HG03159 (cell line): ENCODE results near the gene ALDOB.
"Not testable (repeated sequence)": the region's sequence is repeated elsewhere in the genome, so short reads cannot be mapped to it uniquely, and the experiment has no call there.

Source experiments
- ATAC-seq: cut with Tn5 transposase; IDR thresholded peaks from one replicate; pipeline ENCODE4 v1.9.1; 2021; ENCODE audit warnings: mild to moderate bottlenecking, moderate library complexity; ENCODE audit not compliant: unreplicated experiment

Gene ALDOB

GRCh38 chr9:101388507-101388993 is 47.0 kb downstream of the ALDOB start:
- no peak for ATAC-seq

DNA sequence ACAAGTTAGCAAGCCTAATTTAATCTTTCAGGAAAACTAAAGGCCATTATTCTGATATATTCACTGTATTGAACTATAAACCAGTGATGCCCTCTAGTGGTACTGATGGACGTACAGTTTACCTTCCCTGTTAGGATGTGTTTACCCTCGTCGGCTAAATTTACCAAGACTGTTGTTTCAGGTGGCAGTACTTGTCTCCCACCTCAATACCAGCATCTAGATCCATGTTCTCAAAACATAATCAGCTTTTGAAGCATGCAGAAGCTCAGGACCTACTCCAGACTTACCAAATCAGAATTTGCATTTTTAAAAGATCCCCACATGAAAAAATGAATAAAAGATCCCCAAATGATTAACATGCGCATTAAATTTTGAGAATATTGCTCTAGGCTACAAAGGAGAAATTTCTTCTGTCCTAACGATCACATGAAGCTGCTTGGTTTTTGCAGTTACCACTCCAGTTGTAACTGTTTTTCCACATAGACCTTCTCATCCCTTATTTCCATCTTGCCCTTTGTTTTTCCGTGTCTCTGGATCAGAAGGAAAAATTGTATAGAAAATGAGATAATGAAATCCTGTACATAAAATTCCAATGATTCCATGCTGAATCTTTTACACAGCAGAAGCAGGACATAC is 47.6 kb downstream of the ALDOB start:
- peak; percentile 73 for ATAC-seq

DNA sequence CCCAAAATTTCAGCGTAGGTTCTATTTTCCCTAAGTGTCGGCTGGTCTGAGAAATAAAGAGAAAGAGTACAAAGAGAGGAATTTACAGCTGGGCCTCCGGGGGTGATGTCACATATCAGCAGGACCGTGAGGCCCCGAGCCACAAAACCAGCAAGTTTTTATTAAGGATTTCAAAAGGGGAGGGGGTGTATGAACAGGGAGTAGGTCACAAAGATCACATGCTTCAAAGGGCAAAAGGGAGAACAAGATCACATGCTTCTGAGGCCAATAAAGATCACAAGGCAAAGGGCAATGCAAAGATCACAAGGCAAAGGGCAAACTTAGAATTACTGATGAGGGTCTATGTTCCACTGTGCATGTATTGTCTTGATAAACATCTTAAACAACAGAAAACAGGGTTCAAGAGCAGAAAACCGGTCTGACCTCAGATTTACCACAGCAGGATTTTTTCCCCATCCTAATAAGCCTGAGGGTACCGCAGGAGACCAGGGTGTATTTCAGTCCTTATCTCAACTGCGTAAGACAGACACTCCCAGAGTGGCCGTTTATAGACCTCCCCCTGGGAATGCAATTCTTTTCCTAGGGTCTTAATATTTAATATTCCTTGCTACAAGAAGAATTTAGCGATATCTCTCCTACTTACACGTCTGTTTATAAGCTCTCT is 50.6 kb downstream of the ALDOB start, which contains the start of gene BAAT:
Gene BAAT (minus strand): TSS at position 134 of the 664 bp plus-strand sequence. CDS start 13,602 bp downstream, outside the sequence.
- ATAC-seq, result not testable (repeated sequence)

DNA sequence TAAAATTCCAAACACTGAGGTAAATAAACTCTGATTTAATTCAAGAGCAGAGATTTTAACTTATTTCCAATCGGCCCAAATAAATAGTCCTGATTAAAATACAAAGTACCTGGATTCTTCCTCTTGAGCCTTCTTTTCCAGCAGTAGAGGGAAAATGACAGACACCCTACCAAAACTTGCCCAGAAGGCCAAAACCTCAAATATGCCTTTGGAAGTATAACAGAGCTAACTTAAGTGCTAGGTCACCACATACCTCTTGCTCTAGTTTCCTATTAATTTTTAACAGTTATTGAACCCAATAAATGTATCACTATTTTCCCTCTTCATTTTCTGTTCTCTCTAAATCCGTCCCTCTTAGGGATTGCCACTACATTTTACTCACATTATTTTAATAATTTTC is 52.2 kb downstream of the ALDOB start:
- ATAC-seq, result no peak

DNA sequence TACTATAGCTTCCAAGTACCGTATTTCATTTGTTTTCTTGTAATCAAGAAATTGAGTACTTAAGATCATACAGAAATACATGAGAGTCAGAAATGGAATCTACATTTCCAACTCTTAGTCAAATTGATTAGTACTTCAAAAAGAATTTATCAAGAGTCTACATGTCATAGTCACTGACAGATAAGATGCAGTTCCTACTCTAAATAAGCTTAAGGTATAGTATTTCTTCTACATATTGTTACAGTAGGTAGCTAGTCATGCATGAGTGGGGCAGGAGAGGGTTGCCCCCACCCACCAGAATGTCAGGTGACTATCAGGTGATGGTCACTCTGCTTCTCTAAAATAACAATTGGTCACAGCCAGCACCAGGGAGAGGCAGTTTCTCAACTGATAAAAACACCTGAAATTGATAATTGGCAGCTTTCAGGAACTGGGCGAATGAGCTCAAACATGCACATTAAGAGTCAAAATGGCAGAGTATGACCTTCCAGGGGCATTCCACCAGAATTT is 53.7 kb downstream of the ALDOB start:
- ATAC-seq, result no peak

DNA sequence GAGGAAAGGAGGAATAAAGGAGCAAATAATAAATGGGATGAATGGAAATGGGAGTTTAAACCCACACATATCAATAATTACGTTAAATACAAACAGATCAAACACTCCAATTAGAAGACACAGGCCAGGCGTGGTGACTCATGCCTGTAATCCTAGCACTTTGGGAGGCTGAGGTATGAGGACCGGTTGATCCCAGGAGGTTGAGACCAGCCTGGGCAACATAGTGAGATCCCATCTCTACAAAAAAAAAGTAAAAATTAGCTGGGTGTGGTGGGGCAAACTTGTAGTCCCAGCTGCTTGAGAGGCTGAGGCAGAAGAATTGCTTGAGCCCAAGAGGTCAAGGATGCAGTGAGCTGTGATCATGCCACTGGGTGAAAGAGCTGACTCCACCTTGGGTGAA is 54.5 kb downstream of the ALDOB start:
- ATAC-seq, result no peak

- ATAC-seq, result no peak
Measured at GRCh38 chr9:101380295-101380694, 55.3 kb downstream of the ALDOB start.

DNA sequence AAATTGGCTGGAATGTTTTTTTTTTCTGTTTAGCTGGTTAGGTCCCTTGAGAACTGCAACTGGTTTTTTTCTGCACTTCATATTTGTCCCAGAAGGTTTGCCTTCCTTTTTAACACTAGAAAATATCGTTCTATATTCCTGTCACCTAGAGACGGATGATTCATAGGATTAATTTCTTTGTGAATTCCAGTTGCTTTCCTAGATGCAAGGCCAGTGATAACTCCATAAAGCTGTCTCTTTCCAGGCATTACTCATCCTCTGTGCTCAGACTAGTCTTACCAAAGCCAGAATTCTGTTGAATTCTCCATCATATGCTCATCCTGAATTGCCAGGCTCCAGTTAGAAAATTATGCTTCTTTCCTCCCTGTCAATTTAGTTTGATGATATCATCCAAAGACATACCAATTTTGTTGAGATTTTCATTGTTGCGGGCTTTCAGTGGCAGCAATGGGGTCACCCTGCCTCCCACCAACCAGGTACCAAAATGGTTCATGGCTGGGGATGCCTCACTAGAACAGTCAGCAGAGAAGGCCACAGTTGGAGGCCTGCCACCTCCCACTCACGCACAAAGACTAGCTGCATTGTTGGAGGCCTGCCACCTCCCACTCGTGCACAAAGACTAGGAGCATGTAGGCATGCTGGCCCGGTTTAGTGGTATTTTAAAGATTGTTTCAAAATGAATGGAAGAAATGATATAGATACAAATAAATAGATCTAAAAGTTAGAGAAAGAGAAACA is 59.3 kb downstream of the ALDOB start:
- no peak for ATAC-seq

DNA sequence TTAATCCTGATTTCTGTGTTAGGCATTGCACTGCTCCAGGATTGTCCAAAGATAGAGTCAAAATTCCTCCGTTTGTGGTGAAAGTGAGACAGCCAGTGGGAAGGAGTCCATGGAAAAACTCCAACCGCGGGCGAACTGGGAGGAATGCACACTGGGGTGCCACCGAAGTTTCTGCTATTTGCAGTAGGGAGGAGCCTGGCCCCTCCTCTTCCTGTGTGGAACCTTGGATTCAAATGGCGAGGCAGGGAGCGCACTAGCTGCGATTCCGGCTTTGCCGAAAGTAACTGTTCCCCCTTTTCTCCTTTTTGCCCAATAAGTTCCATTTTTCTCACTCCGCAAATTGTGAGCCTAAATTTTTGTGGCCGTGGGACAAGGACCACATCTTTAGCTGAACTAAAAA is 60.0 kb downstream of the ALDOB start:
- no peak for ATAC-seq

DNA sequence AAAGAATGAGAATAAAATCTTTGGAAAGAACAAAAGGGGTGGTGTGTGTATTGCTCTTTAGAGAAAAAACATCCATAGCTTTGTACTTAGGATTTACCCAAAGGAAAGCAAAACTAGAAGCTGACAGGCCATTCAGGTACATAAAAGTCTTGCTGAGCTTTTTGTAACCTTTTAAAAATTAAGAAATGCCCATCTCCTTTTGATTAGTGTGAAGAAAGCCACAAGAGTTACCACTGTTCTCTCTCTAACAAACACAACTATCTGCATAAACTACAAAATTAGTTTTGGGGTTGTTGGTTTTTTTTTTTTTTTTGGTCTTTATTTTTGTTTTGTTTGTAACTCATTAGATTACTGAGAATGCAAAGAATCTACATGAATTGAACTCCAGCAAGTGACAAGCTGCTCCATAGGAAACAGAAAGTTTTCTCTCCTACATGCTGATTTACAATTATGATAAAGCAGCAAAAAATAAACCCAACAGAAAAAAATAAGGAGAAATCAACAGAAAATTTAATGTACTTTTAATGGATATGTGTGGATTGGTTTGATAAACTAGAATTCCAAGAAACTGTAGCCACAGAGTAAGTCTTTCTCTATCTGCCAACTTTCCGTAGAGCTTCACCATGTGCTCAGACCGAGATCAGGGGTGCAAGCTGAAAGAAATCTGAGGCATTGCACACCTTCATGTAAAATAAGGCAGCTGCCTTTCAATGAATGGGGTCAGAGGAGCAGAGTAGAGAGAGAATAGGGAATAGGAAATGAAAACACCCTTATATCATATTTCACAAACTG is 63.1 kb downstream of the ALDOB start:
- ATAC-seq, result no peak

DNA sequence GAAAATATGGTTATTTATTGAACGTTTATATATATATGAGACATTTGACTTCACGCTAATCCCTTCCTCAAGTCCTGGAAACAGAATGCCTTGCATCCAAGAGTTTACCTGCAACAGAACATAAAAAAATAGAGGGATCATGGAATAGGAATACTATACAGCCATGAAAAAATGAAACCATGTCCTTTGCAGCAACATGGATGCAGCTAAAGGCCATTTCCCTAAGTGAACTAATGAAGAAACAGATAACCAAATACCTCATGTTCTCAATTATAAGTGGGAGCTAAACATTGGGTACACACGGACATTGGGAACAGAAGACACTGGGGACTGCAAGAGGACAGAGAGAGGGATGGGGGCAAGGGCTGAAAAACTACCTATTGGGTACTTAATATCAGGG is 63.8 kb downstream of the ALDOB start:
- no peak for ATAC-seq
